B cell (primary cell): ENCODE data around the gene FADD. TPM values are rescaled to one million over a fixed set of nuclear protein-coding genes. Genes with fewer than 3 reads are reported as not detected.

Experiments
- ATAC-seq: fragments of 200-7000 bp; cut with Tn5 transposase; one replicate; pipeline ENCODE4 v1.10.0; 2021; ENCODE audit warnings: low read depth, mild to moderate bottlenecking, moderate number of reproducible peaks, moderate library complexity
- CTCF ChIA-PET: fragments of 350-600 bp; sonication (Branson Sonifier 250); formaldehyde crosslinking; loops from one replicate; lab custom pipeline; 2021; ENCODE audit warnings: antibody characterized with exemption, inconsistent platforms; lab: Charles Lee
- POLR2A ChIA-PET: fragments of 350-600 bp; sonication (Branson Sonifier 250); formaldehyde crosslinking; loops from one replicate; lab custom pipeline; 2021; ENCODE audit warnings: antibody characterized with exemption; lab: Charles Lee
- DNase-seq: peaks from one replicate; pipeline ENCODE4 v3.0.0; 2013
- H2AFZ ChIP-seq: 2 replicates; pipeline ENCODE4 v1.6.1; 2012; ENCODE audit warnings: mild to moderate bottlenecking, low read depth, low read length; ENCODE audit not compliant: insufficient read depth, poor library complexity, severe bottlenecking
- H3K27ac ChIP-seq, 2 donors: 1 replicate in 1 of 2; 2 replicates in 1 of 2; pipeline ENCODE4 v1.5.1; 2012 to 2013; ENCODE audit warnings: low read length in 2 of 2, mild to moderate bottlenecking in 2 of 2, moderate library complexity in 1 of 2
- H3K27me3 ChIP-seq, 4 experiments: fragments of 200-600 bp in 1 of 4; sonication (generic) in 1 of 4; replicated peaks in 1 of 4; 1 replicate in 2 of 4; 2 replicates in 2 of 4; pipeline versions ENCODE4 v1.6.1 to v1.7.0; 2013 to 2016; ENCODE audit warnings: low read length in 3 of 4, mild to moderate bottlenecking in 2 of 4, mixed read lengths in 1 of 4, moderate library complexity in 1 of 4; ENCODE audit not compliant: insufficient read depth in 4 of 4, control insufficient read depth in 3 of 4; ENCODE audit errors: control extremely low read depth in 1 of 4
- H3K36me3 ChIP-seq, 2 experiments: replicated peaks in 1 of 2; 1 replicate in 1 of 2; 2 replicates in 1 of 2; pipeline versions ENCODE4 v1.6.1 to v1.7.1; 2013; ENCODE audit warnings: low read length in 1 of 2; ENCODE audit not compliant: insufficient read depth in 2 of 2, control insufficient read depth in 1 of 2; ENCODE audit errors: control extremely low read depth in 1 of 2, extremely low read depth in 1 of 2
- H3K4me1 ChIP-seq, 2 donors: fragments of 200-600 bp in 1 of 2; sonication (generic) in 1 of 2; 1 replicate in 1 of 2; 2 replicates in 1 of 2; pipeline versions ENCODE4 v1.5.1 to v1.6.1; 2013 to 2017; ENCODE audit warnings: low read length in 2 of 2; ENCODE audit not compliant: control insufficient read depth in 2 of 2, insufficient read depth in 2 of 2
- H3K4me2 ChIP-seq: replicated peaks from 2 replicates; pipeline ENCODE3; 2012; ENCODE audit warnings: mild to moderate bottlenecking, low read depth, low read length; ENCODE audit not compliant: poor library complexity, severe bottlenecking
- H3K4me3 ChIP-seq, 5 experiments: fragments of 200-600 bp in 1 of 5; sonication (generic) in 1 of 5; 1 replicate in 3 of 5; 2 replicates in 2 of 5; pipeline versions ENCODE4 v1.5.1 to v1.7.0; 2011 to 2016; ENCODE audit warnings: low read length in 4 of 5, mild to moderate bottlenecking in 4 of 5, low read depth in 2 of 5, control low read depth in 1 of 5, moderate library complexity in 1 of 5; ENCODE audit not compliant: insufficient read depth in 1 of 5; ENCODE audit errors: control extremely low read depth in 1 of 5, extremely low read depth in 1 of 5
- H3K79me2 ChIP-seq: fragments of 200-600 bp; sonication (generic); one replicate; pipeline ENCODE4 v1.6.0; 2016; ENCODE audit warnings: low read length; ENCODE audit not compliant: control insufficient read depth, insufficient read depth
- H3K9ac ChIP-seq: fragments of 200-600 bp; sonication (generic); 2 replicates; pipeline ENCODE4 v1.6.1; 2017; ENCODE audit warnings: mild to moderate bottlenecking, low read length, moderate library complexity
- H3K9me3 ChIP-seq, 3 donors: one replicate each; pipeline versions ENCODE4 v1.6.1 to v1.7.1; 2013; ENCODE audit warnings: low read length in 2 of 3; ENCODE audit not compliant: control insufficient read depth in 2 of 3, insufficient read depth in 1 of 3; ENCODE audit errors: control extremely low read depth in 1 of 3
- H4K20me1 ChIP-seq: 2 replicates; pipeline ENCODE4 v1.6.0; 2012; ENCODE audit warnings: mild to moderate bottlenecking, low read length; ENCODE audit not compliant: insufficient read depth, control insufficient read depth, poor library complexity, severe bottlenecking
- H3K27ac Mint-ChIP-seq: one replicate; pipeline ENCODE4 v1.8.0; 2021; ENCODE audit warnings: mixed read lengths
- H3K27me3 Mint-ChIP-seq: one replicate; pipeline ENCODE4 v1.8.0; 2021; ENCODE audit warnings: mixed read lengths
- H3K4me1 Mint-ChIP-seq: one replicate; pipeline ENCODE4 v1.8.0; 2021; ENCODE audit warnings: mixed read lengths
- H3K4me3 Mint-ChIP-seq: one replicate; pipeline ENCODE4 v1.8.0; 2021; ENCODE audit warnings: mixed read lengths
- H3K9me3 Mint-ChIP-seq: one replicate; pipeline ENCODE4 v1.8.0; 2022; ENCODE audit warnings: mixed read lengths; ENCODE audit not compliant: insufficient read depth
- CTCF ChIP-seq: fragments of 200-600 bp; IDR thresholded peaks from one replicate; pipeline ENCODE4 v1.8.0; 2022; ENCODE audit warnings: antibody characterized with exemption, mild to moderate bottlenecking
- EZH2 ChIP-seq: IDR thresholded peaks from 2 replicates; pipeline ENCODE4 v1.6.1; 2012; ENCODE audit warnings: borderline replicate concordance, low read depth, mild to moderate bottlenecking, moderate library complexity, low read length; ENCODE audit not compliant: insufficient read depth, poor library complexity, severe bottlenecking
- WGBS: methylation state at CpG from one replicate; pipeline ENCODE4 v1.1.5; 2013; ENCODE audit warnings: missing lambda C conversion rate; ENCODE audit not compliant: insufficient coverage; 5-methylcytosine and 5-hydroxymethylcytosine counted together
- intact Hi-C: fragments of 100-400 bp; cut with micrococcal nuclease; formaldehyde crosslinking; loops from one replicate; pipeline ENCODE4 v1.10.0; 2022
- polyA plus RNA-seq: library from polyadenylated mRNA; depleted of rRNA; stranded (reverse); fragments of >200 nt; gene quantifications from 2 replicates; pipeline ENCODE4 v1.2.3, GENCODE V29; 2012
- total RNA-seq, 2 donors: library from RNA; stranded (reverse); fragments of 120-200 nt in 1 of 2; gene quantifications; 1 replicate in 1 of 2; 2 replicates in 1 of 2; pipeline versions ENCODE4 v1.2.3 to v1.2.4, GENCODE V29; 2013 to 2022

Gene FADD
- total and polyA plus RNA-seq, 2 donors (not counting 1 experiment from before 2014, with no cell fraction given) = 5.4 to 26.6 TPM

GRCh38 chr11:70206226-70206981, 3.3 kb downstream of the FADD start:
- DNase-seq (no peak), ATAC-seq (no peak)
- 98% methylated on average over 18 of the region's 22 CpGs for WGBS
- no peak overlapping the region for H3K4me3 Mint-ChIP-seq
- H3K4me1 ChIP-seq = peaks cover 18 to 26% of the 10 kb centered on the region in 2 donors
- H3K36me3 ChIP-seq = peaks cover 6 to 57% of the 10 kb centered on the region in 2 experiments
- peaks cover 60% of the 10 kb centered on the region for H4K20me1 ChIP-seq
- intact Hi-C loops = no loop called here
- no peaks in the 10 kb centered on the region for H3K27me3 Mint-ChIP-seq
- H3K27me3 ChIP-seq = no peaks in the 10 kb centered on the region
- no peak overlapping the region for H3K27ac Mint-ChIP-seq
- POLR2A ChIA-PET = no interaction called here
- H3K9me3 Mint-ChIP-seq = no peaks in the 10 kb centered on the region
- no peak overlapping the region for H3K9ac ChIP-seq
- no peak overlapping the region for H2AFZ ChIP-seq
- TF ChIP-seq CTCF (no peak), EZH2 (no peak)
- H3K4me3 ChIP-seq = no peak overlapping the region
- H3K4me1 Mint-ChIP-seq = peaks cover 37% of the 10 kb centered on the region
- no peak overlapping the region for H3K27ac ChIP-seq
- H3K79me2 ChIP-seq = peaks cover 60% of the 10 kb centered on the region
- CTCF ChIA-PET = interaction anchor here (0.5 to 2.5 kb wide), 2 partner anchors 10 to 20 kb away, joined by 4 to 14 read pairs; no protein-coding TSS in a partner anchor
- no peaks in the 10 kb centered on the region for H3K9me3 ChIP-seq
- H3K4me2 ChIP-seq = no peak overlapping the region

- Histone ChIP-seq H3K4me1 (peaks cover 18 to 26% of the 10 kb centered on the region in 2 donors), H3K36me3 (peaks cover 6 to 57% of the 10 kb centered on the region in 2 experiments), H3K9me3 (no peaks in the 10 kb centered on the region), H2AFZ (no peak overlapping the region), H3K4me2 (no peak overlapping the region), H3K4me3 (no peak overlapping the region), H3K79me2 (peaks cover 60% of the 10 kb centered on the region), H3K27ac (no peak overlapping the region), H4K20me1 (peaks cover 60% of the 10 kb centered on the region), H3K27me3 (no peaks in the 10 kb centered on the region), H3K9ac (no peak overlapping the region)
- Mint-ChIP-seq H3K9me3 (no peaks in the 10 kb centered on the region), H3K27me3 (no peaks in the 10 kb centered on the region), H3K27ac (no peak overlapping the region), H3K4me1 (peaks cover 37% of the 10 kb centered on the region), H3K4me3 (no peak overlapping the region)
- ATAC-seq = no peak
- ChIA-PET POLR2A (no interaction called here), CTCF (interaction anchor here (2.5 kb wide), 1 partner anchor 11 kb away, joined by 14 read pairs; no protein-coding TSS in a partner anchor)
- no peak for TF ChIP-seq CTCF
- TF ChIP-seq EZH2 = no peak
- intact Hi-C loops = no loop called here
- no peak for DNase-seq
- WGBS = 100% methylated on average over 3 of the region's 6 CpGs
Observed at GRCh38 chr11:70206982-70207376, 3.9 kb downstream of the FADD start.
